RWPE2 (cell line): ENCODE results near the gene TPMT.

Source experiments
- ATAC-seq: fragments of 200-7000 bp; cut with Tn5 transposase; 3 replicates; pipeline ENCODE4 v1.9.1; 2021; ENCODE audit warnings: low read depth
- DNase-seq: peaks from one replicate; pipeline ENCODE4 v3.0.0-alpha.2; 2020; ENCODE audit warnings: low spot score
- H3K27ac ChIP-seq: fragments of 450-650 bp; 2 replicates; pipeline ENCODE4 v1.5.1; 2017; ENCODE audit warnings: mild to moderate bottlenecking; ENCODE audit not compliant: poor library complexity, severe bottlenecking
- H3K27me3 ChIP-seq: fragments of 250-450 bp; sonication (Bioruptor Pico); 2 replicates; pipeline ENCODE4 v1.5.1; 2021; ENCODE audit warnings: mild to moderate bottlenecking, moderate library complexity; ENCODE audit not compliant: insufficient read depth, poor library complexity, severe bottlenecking
- H3K36me3 ChIP-seq: fragments of 250-450 bp; sonication (Bioruptor Pico); 2 replicates; pipeline ENCODE4 v1.5.1; 2020; ENCODE audit warnings: low read depth, mild to moderate bottlenecking, moderate library complexity
- H3K4me1 ChIP-seq: fragments of 250-450 bp; sonication (Bioruptor Pico); 2 replicates; pipeline ENCODE4 v1.5.1; 2021; ENCODE audit warnings: mild to moderate bottlenecking, moderate library complexity; ENCODE audit not compliant: insufficient read depth, poor library complexity, severe bottlenecking
- H3K4me3 ChIP-seq: fragments of 250-450 bp; sonication (Bioruptor Pico); 2 replicates; pipeline ENCODE4 v1.5.1; 2021; ENCODE audit warnings: mild to moderate bottlenecking, moderate library complexity; ENCODE audit not compliant: severe bottlenecking
- H3K9me3 ChIP-seq: fragments of 250-450 bp; sonication (Bioruptor Pico); 2 replicates; pipeline ENCODE4 v1.5.1; 2021; ENCODE audit warnings: mild to moderate bottlenecking, moderate library complexity; ENCODE audit not compliant: severe bottlenecking
- CTCF ChIP-seq: fragments of 450-650 bp; IDR thresholded peaks from one replicate; pipeline ENCODE4 v1.5.1; 2017; ENCODE audit warnings: mild to moderate bottlenecking, moderate library complexity; ENCODE audit not compliant: poor library complexity, severe bottlenecking

The TPMT gene

GRCh38 chr6:18126121-18126520 lies 28.8 kb downstream of the TPMT start:
- DNase-seq, result no peak
- Histone ChIP-seq H3K27ac (no peak overlapping the region), H3K4me1 (no peaks in the 10 kb centered on the region), H3K4me3 (no peak overlapping the region), H3K36me3 (peaks cover 11% of the 10 kb centered on the region), H3K9me3 (no peaks in the 10 kb centered on the region), H3K27me3 (no peaks in the 10 kb centered on the region)
- ATAC-seq, result no peak
- TF ChIP-seq CTCF, result no peak

GRCh38 chr6:18122128-18123093 lies 32.5 kb downstream of the TPMT start, which contains the start of gene NHLRC1:
Gene NHLRC1, minus strand, starts transcription at chr6:18122677. Its CDS starts 71 bp downstream, at chr6:18122606.
- DNase-seq (peak; percentile 83), ATAC-seq (peak; percentile 96)
- no peaks in the 10 kb centered on the region for H3K27me3 ChIP-seq
- peak; percentile 95 for TF ChIP-seq CTCF
- peak within 1 kb of the TSS; percentile 21 for H3K4me3 ChIP-seq
- no peaks in the 10 kb centered on the region for H3K9me3 ChIP-seq
- H3K27ac ChIP-seq, result no peak within 1 kb of the TSS
- no peaks in the 10 kb centered on the region for H3K4me1 ChIP-seq
- H3K36me3 ChIP-seq, result no peaks in the 10 kb centered on the region

- DNase-seq (no peak), ATAC-seq (no peak)
- H3K27me3 ChIP-seq, result no peaks in the 10 kb centered on the region
- H3K9me3 ChIP-seq, result no peaks in the 10 kb centered on the region
- H3K36me3 ChIP-seq, result no peaks in the 10 kb centered on the region
- no peak for TF ChIP-seq CTCF
- no peak overlapping the region for H3K4me3 ChIP-seq
- no peaks in the 10 kb centered on the region for H3K4me1 ChIP-seq
- H3K27ac ChIP-seq, result no peak overlapping the region
Measured at GRCh38 chr6:18121580-18122127, 33.2 kb downstream of the TPMT start.

GRCh38 chr6:18119236-18119635 lies 35.6 kb downstream of the TPMT start:
- H3K36me3 ChIP-seq, result no peaks in the 10 kb centered on the region
- no peak overlapping the region for H3K27ac ChIP-seq
- no peak for TF ChIP-seq CTCF
- no peaks in the 10 kb centered on the region for H3K9me3 ChIP-seq
- no peak overlapping the region for H3K4me3 ChIP-seq
- ATAC-seq (no peak), DNase-seq (no peak)
- H3K4me1 ChIP-seq, result no peaks in the 10 kb centered on the region
- H3K27me3 ChIP-seq, result no peaks in the 10 kb centered on the region

- no peak for TF ChIP-seq CTCF
- no peaks in the 10 kb centered on the region for H3K4me1 ChIP-seq
- H3K36me3 ChIP-seq, result no peaks in the 10 kb centered on the region
- ATAC-seq (no peak), DNase-seq (no peak)
- no peak overlapping the region for H3K27ac ChIP-seq
- H3K27me3 ChIP-seq, result no peaks in the 10 kb centered on the region
- no peaks in the 10 kb centered on the region for H3K9me3 ChIP-seq
- no peak overlapping the region for H3K4me3 ChIP-seq
Measured at GRCh38 chr6:18118330-18118729, 36.5 kb downstream of the TPMT start.
